Measurements from ENCODE around the gene PAX8.
"Not testable (repeated sequence)": the region's sequence is repeated elsewhere in the genome, so short reads cannot be mapped to it uniquely, and the experiment has no call there.

The PAX8 gene

GRCh38 chr2:113278742-113279139, at the start of gene PAX8:
Gene PAX8, minus strand, starts transcription at chr2:113278921. Its CDS starts 527 bp downstream, at chr2:113278394.
- DNase-seq (ENCODE audit: low spot score) = no peak

GRCh38 chr2:113328043-113328442, 49.3 kb upstream of the PAX8 start:
- no peak for DNase-seq (ENCODE audit: low spot score)

GRCh38 chr2:113325161-113325731, 46.5 kb upstream of the PAX8 start:
- not testable (repeated sequence) for DNase-seq (ENCODE audit: low spot score)

- peak; percentile 32 for DNase-seq (ENCODE audit: low spot score)
Observed at GRCh38 chr2:113324684-113325160, 46.0 kb upstream of the PAX8 start.

- not testable (repeated sequence) for DNase-seq (ENCODE audit: low spot score)
Observed at GRCh38 chr2:113323129-113323528, 44.4 kb upstream of the PAX8 start.

GRCh38 chr2:113320106-113320505, 41.4 kb upstream of the PAX8 start:
- not testable (repeated sequence) for DNase-seq (ENCODE audit: low spot score)

- not testable (repeated sequence) for DNase-seq (ENCODE audit: low spot score)
Observed at GRCh38 chr2:113318941-113319340, 40.2 kb upstream of the PAX8 start.

GRCh38 chr2:113316085-113316484, 37.4 kb upstream of the PAX8 start:
- DNase-seq (ENCODE audit: low spot score) = no peak

GRCh38 chr2:113314663-113315062, 35.9 kb upstream of the PAX8 start:
- not testable (repeated sequence) for DNase-seq (ENCODE audit: low spot score)

GRCh38 chr2:113314176-113314575, 35.5 kb upstream of the PAX8 start:
- DNase-seq (ENCODE audit: low spot score) = not testable (repeated sequence)

- DNase-seq (ENCODE audit: low spot score) = not testable (repeated sequence)
Observed at GRCh38 chr2:113311781-113312180, 33.1 kb upstream of the PAX8 start.

- DNase-seq (ENCODE audit: low spot score) = not testable (repeated sequence)
Observed at GRCh38 chr2:113311191-113311590, 32.5 kb upstream of the PAX8 start.

- DNase-seq (ENCODE audit: low spot score) = no peak
Observed at GRCh38 chr2:113309655-113310387, 31.1 kb upstream of the PAX8 start.

- DNase-seq (ENCODE audit: low spot score) = not testable (repeated sequence)
Observed at GRCh38 chr2:113308784-113309183, 30.1 kb upstream of the PAX8 start.

- DNase-seq (ENCODE audit: low spot score) = not testable (repeated sequence)
Observed at GRCh38 chr2:113306207-113306606, 27.5 kb upstream of the PAX8 start.

- DNase-seq (ENCODE audit: low spot score) = not testable (repeated sequence)
Observed at GRCh38 chr2:113305749-113306148, 27.0 kb upstream of the PAX8 start.

GRCh38 chr2:113305146-113305545, 26.4 kb upstream of the PAX8 start:
- DNase-seq (ENCODE audit: low spot score) = no peak

- no peak for DNase-seq (ENCODE audit: low spot score)
Observed at GRCh38 chr2:113304702-113305101, 26.0 kb upstream of the PAX8 start.

- DNase-seq (ENCODE audit: low spot score) = not testable (repeated sequence)
Observed at GRCh38 chr2:113302216-113302980, 23.7 kb upstream of the PAX8 start.

- DNase-seq (ENCODE audit: low spot score) = no peak
Observed at GRCh38 chr2:113300281-113300680, 21.6 kb upstream of the PAX8 start.

GRCh38 chr2:113298176-113298575, 19.5 kb upstream of the PAX8 start:
- no peak for DNase-seq (ENCODE audit: low spot score)

GRCh38 chr2:113297590-113297989, 18.9 kb upstream of the PAX8 start:
- DNase-seq (ENCODE audit: low spot score) = not testable (repeated sequence)

- DNase-seq (ENCODE audit: low spot score) = no peak
Observed at GRCh38 chr2:113291191-113291590, 12.5 kb upstream of the PAX8 start.
